Uterus (tissue), 4 donors: ENCODE results near the gene RGS10. TPM values are rescaled to one million over a fixed set of nuclear protein-coding genes. Genes with fewer than 3 reads are reported as not detected.

Experiments used
- DNase-seq, 2 donors: peaks; one replicate each; pipeline ENCODE4 v3.0.0-alpha.2; 2019 to 2020
- H3K27ac ChIP-seq, 2 donors: fragments of 200-600 bp; sonication (generic); 1 replicate in 1 of 2; 2 replicates in 1 of 2; pipeline ENCODE4 v1.5.1; 2016 to 2018
- H3K27me3 ChIP-seq, 2 donors: fragments of 200-600 bp; sonication (generic); one replicate each; pipeline ENCODE4 v1.5.1; 2018 to 2019; ENCODE audit warnings: control low read depth in 1 of 2
- H3K36me3 ChIP-seq, 2 donors: fragments of 200-600 bp; sonication (generic); one replicate each; pipeline ENCODE4 v1.5.1; 2019; ENCODE audit warnings: control low read depth in 1 of 2
- H3K4me1 ChIP-seq, 2 donors: fragments of 200-600 bp; sonication (generic); one replicate each; pipeline ENCODE4 v1.5.1; 2018 to 2019; ENCODE audit warnings: control low read depth in 1 of 2
- H3K4me3 ChIP-seq, 2 donors: fragments of 200-600 bp; sonication (generic); 1 replicate in 1 of 2; 2 replicates in 1 of 2; pipeline ENCODE4 v1.5.1; 2018 to 2019; ENCODE audit warnings: mild to moderate bottlenecking in 1 of 2
- H3K9me3 ChIP-seq, 2 donors: fragments of 200-600 bp; sonication (generic); one replicate each; pipeline ENCODE4 v1.5.1; 2019; ENCODE audit warnings: control low read depth in 1 of 2
- POLR2A ChIP-seq, 2 donors: fragments of 450-650 bp; IDR thresholded peaks; one replicate each; pipeline ENCODE4 v1.6.1; 2016; ENCODE audit warnings: antibody characterized with exemption in 2 of 2, mild to moderate bottlenecking in 1 of 2, moderate library complexity in 1 of 2
- intact Hi-C: fragments of 100-400 bp; cut with DNase I; formaldehyde crosslinking; loops from one replicate; pipeline ENCODE4 v1.15.1; 2023; ENCODE audit warnings: low total_unique reads
- total RNA-seq, 4 donors: library from RNA; depleted of rRNA in 3 of 4; stranded (reverse); fragments of >200 nt in 3 of 4; gene quantifications; one replicate each; pipeline versions ENCODE4 v1.1.0 to v1.2.4, GENCODE V29; 2014 to 2023
- TF ChIP-seq, protein P1 (sequence below), 4 experiments: fragments of 200-600 bp in 2 of 4; fragments of 450-650 bp in 2 of 4; sonication (generic) in 2 of 4; IDR thresholded peaks; one replicate each; pipeline ENCODE4 v1.5.1; 2016 to 2019; ENCODE audit warnings: antibody characterized with exemption in 4 of 4, mild to moderate bottlenecking in 2 of 4, moderate library complexity in 1 of 4
- donor health status: DM: yes; HTN: yes; CAD: no.

Gene RGS10
- total RNA-seq, 4 donors from 2014 or later: 29.1 to 165 (median 64.1) TPM

DNA sequence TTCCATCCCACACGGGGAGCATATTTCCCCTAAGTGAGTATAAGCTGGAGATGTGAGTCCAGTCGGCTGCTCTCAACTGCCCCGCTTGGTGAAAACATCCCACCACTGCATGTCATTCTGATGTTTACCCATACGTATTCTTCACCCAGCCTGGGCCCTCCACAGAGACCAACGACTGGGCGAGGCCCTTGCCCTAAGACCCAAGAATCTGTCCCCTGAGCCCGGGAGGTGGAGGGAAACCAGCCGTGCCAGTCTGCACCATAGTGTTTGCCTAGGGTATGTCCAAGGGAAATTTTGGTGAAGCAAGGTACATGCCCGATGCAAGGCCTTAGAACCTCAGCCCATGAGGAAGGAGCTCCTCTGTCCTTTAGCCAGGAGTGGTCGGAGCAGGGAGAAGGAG lies 67.9 kb downstream of the RGS10 start:
- Histone ChIP-seq H3K9me3 (no peaks in the 10 kb centered on the region), H3K4me3 (no peak overlapping the region), H3K36me3 (no peaks in the 10 kb centered on the region), H3K27ac (no peak overlapping the region), H3K4me1 (no peaks in the 10 kb centered on the region), H3K27me3 (no peaks in the 10 kb centered on the region)
- no peak for DNase-seq
- TF ChIP-seq, protein P1, sequence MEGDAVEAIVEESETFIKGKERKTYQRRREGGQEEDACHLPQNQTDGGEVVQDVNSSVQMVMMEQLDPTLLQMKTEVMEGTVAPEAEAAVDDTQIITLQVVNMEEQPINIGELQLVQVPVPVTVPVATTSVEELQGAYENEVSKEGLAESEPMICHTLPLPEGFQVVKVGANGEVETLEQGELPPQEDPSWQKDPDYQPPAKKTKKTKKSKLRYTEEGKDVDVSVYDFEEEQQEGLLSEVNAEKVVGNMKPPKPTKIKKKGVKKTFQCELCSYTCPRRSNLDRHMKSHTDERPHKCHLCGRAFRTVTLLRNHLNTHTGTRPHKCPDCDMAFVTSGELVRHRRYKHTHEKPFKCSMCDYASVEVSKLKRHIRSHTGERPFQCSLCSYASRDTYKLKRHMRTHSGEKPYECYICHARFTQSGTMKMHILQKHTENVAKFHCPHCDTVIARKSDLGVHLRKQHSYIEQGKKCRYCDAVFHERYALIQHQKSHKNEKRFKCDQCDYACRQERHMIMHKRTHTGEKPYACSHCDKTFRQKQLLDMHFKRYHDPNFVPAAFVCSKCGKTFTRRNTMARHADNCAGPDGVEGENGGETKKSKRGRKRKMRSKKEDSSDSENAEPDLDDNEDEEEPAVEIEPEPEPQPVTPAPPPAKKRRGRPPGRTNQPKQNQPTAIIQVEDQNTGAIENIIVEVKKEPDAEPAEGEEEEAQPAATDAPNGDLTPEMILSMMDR (IDR thresholded peaks at IDR 0.05): no peak
- TF ChIP-seq POLR2A (IDR thresholded peaks at IDR 0.05): no peak
- intact Hi-C loops: no loop called here

DNA sequence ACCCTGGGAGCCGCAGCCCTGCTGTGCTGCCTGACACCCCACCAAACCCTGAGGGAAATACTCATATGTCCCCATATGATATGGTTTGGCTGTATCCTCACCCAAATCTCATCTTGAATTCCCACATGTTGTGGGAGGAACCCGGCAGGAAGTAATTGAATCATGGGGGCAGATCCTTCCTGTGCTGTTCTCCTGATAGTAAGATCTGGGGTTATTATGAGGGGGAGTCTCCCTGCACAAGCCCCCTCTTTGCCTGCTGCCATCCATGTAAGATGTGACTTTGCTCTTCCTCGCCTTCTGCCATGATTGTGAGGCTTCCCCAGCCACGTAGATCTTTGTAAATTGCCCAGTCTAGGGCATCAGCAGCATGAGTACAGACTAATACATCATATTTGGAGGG lies 68.7 kb downstream of the RGS10 start:
- intact Hi-C loops: no loop called here
- Histone ChIP-seq H3K9me3 (no peaks in the 10 kb centered on the region), H3K27ac (no peak overlapping the region), H3K4me1 (no peaks in the 10 kb centered on the region), H3K4me3 (no peak overlapping the region), H3K27me3 (no peaks in the 10 kb centered on the region), H3K36me3 (no peaks in the 10 kb centered on the region)
- TF ChIP-seq POLR2A (IDR thresholded peaks at IDR 0.05): no peak
- TF ChIP-seq, protein P1 (IDR thresholded peaks at IDR 0.05): no peak
- DNase-seq: no peak

DNA sequence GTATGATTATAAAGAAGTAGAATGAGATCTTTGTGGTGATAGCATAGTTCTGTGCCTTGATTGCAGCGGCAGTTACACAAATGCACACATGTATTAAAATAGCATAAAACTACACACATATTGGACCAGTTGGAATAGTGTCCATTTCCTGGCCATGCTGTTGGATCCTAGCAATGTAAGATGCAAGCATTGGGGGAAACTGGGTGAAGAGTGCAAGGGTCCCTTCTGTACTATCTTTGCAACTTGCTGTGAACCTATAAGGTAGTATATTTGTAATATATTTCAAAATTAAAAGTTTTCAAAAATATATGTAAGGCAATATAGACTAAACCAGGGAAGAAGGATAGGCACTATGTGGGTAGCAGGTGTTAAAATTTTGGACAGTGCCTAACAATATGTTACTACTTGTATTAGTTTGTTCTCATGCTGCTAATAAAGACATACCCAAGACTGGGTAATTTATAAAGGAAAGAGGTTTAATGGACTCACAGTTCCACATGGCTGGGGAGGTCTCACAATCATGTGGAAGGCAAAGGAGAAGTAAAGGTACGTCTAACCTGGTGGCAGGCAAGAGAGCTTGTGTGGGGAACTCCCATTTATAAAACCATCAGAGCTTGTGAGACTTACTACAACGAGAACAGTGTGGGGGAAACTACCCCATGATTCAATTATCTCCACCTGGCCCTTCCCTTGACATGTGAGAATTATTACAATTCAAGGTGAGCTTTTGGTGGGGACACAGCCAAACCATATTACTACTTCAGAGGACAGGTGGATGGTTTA lies 71.4 kb downstream of the RGS10 start:
- intact Hi-C loops: no loop called here
- H3K4me3 ChIP-seq: no peak overlapping the region

DNA sequence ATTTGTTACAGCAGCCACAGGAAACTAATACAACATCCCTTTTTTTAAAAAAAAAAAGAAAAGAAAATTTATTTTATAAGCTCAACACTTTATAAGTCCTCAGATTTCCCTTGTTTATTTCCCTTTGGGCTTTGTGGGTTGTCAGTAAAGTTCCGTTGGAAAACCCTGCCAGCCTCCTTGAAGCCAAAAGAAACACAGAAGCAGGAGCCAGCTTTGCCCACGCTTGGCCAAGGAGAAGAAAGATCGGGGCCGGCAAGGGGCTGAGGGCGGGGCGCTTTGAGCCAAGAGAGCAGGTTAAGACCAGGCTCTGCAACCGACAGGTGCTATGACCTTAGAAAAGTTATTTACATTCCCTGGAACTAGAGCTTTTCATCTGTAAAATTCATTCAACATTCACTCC lies 72.7 kb downstream of the RGS10 start:
- TF ChIP-seq, protein P1 (IDR thresholded peaks at IDR 0.05): no peak
- TF ChIP-seq POLR2A (IDR thresholded peaks at IDR 0.05): no peak
- intact Hi-C loops: no loop called here
- H3K4me3 ChIP-seq: no peak overlapping the region

More for the DNA sequence above, 71.4 kb downstream of the RGS10 start:
- H3K27me3 ChIP-seq: no peaks in the 10 kb centered on the region
- no peak overlapping the region for H3K27ac ChIP-seq
- no peaks in the 10 kb centered on the region for H3K36me3 ChIP-seq
- H3K9me3 ChIP-seq: no peaks in the 10 kb centered on the region
- H3K4me1 ChIP-seq: no peaks in the 10 kb centered on the region
- TF ChIP-seq, protein P1 (IDR thresholded peaks at IDR 0.05): no peak
- no peak for TF ChIP-seq POLR2A (IDR thresholded peaks at IDR 0.05)
- no peak for DNase-seq

DNA sequence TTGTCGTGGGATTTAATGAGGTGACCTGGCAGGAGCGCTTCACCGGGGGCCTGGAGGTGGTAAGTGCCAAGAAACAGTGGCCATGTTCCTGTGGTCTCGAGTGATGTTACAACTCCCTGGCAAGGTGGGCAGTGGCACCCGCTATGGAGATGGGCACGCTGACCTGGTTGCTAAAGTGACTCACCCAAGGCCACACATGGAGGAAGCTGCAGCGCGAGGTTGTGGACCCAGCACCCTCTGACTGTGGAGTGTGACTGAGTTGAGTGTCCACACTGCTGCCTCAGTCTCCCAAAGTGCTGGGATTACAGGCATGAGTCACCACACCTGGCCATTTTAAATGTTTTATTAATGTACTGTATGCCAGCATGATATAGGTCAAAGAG lies 73.2 kb downstream of the RGS10 start:
- H3K9me3 ChIP-seq: no peaks in the 10 kb centered on the region
- DNase-seq: no peak
- H3K4me1 ChIP-seq: no peaks in the 10 kb centered on the region
- no peak overlapping the region for H3K4me3 ChIP-seq
- H3K27me3 ChIP-seq: no peaks in the 10 kb centered on the region
- intact Hi-C loops: no loop called here
- H3K27ac ChIP-seq: no peak overlapping the region
- TF ChIP-seq POLR2A (IDR thresholded peaks at IDR 0.05): no peak
- TF ChIP-seq, protein P1 (IDR thresholded peaks at IDR 0.05): no peak
- no peaks in the 10 kb centered on the region for H3K36me3 ChIP-seq

More for the DNA sequence above, 72.7 kb downstream of the RGS10 start:
- H3K27ac ChIP-seq: no peak overlapping the region
- no peaks in the 10 kb centered on the region for H3K36me3 ChIP-seq
- no peaks in the 10 kb centered on the region for H3K27me3 ChIP-seq
- no peaks in the 10 kb centered on the region for H3K4me1 ChIP-seq
- no peak for DNase-seq
- no peaks in the 10 kb centered on the region for H3K9me3 ChIP-seq
